ENCODE measurements around the gene NIBAN1.

DNA sequence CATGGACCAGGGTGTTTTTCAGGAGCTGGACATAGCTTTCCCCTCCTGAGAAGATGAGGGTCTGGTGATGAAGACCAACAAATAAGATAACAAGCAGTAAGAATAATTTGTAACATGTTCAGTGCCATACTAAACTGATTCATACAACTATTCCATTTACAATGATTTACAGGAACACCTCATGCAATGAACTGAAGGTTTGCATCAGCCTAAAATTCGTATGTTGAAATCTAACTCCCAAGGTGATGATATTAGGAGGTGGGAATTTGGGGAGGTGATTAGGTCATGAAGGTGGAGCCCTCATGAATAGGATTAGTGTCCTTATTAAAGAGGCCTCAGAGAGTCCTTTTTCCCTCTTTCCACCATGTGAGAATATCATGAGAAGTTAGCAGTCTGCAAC, 15.9 kb upstream of the NIBAN1 start:
- TF ChIP-seq, protein P1, sequence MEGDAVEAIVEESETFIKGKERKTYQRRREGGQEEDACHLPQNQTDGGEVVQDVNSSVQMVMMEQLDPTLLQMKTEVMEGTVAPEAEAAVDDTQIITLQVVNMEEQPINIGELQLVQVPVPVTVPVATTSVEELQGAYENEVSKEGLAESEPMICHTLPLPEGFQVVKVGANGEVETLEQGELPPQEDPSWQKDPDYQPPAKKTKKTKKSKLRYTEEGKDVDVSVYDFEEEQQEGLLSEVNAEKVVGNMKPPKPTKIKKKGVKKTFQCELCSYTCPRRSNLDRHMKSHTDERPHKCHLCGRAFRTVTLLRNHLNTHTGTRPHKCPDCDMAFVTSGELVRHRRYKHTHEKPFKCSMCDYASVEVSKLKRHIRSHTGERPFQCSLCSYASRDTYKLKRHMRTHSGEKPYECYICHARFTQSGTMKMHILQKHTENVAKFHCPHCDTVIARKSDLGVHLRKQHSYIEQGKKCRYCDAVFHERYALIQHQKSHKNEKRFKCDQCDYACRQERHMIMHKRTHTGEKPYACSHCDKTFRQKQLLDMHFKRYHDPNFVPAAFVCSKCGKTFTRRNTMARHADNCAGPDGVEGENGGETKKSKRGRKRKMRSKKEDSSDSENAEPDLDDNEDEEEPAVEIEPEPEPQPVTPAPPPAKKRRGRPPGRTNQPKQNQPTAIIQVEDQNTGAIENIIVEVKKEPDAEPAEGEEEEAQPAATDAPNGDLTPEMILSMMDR (IDR thresholded peaks at IDR 0.05) = no peak
- TF ChIP-seq POLR2A (IDR thresholded peaks at IDR 0.05) = no peak
- no peak for TF ChIP-seq EP300 (IDR thresholded peaks at IDR 0.05)

Data from ovary (tissue), 3 donors.